Naive B cell (primary cell): Measurements from ENCODE around the gene NFIA. TPM values are rescaled to one million over a fixed set of nuclear protein-coding genes. Genes with fewer than 3 reads are reported as not detected.
A peak's percentile ranks its signal among the peaks of the same experiment; 100 is the strongest.

Experiments used
- ATAC-seq, 2 donors: fragments of 150-1000 bp; cut with Tn5 transposase; 2 replicates each; pipeline ENCODE4 v1.10.0; 2021; ENCODE audit warnings: low read depth in 2 of 2, mild to moderate bottlenecking in 2 of 2, moderate library complexity in 2 of 2
- DNase-seq: peaks from one replicate; pipeline ENCODE4 v3.0.0; 2022
- H3K27ac Mint-ChIP-seq, 6 donors: one replicate each; pipeline ENCODE4 v1.8.0; 2020 to 2022; ENCODE audit warnings: mild to moderate bottlenecking in 6 of 6, mixed read lengths in 6 of 6, moderate library complexity in 5 of 6, inconsistent platforms in 2 of 6
- H3K27me3 Mint-ChIP-seq, 3 donors: one replicate each; pipeline ENCODE4 v1.8.0; 2021 to 2022; ENCODE audit warnings: mixed read lengths in 3 of 3, mild to moderate bottlenecking in 1 of 3
- H3K36me3 Mint-ChIP-seq, 2 donors: one replicate each; pipeline ENCODE4 v1.8.0; 2020 to 2022; ENCODE audit warnings: mixed read lengths in 2 of 2, inconsistent platforms in 1 of 2, mild to moderate bottlenecking in 1 of 2
- H3K4me1 Mint-ChIP-seq, 3 donors: one replicate each; pipeline ENCODE4 v1.8.0; 2020 to 2022; ENCODE audit warnings: mixed read lengths in 3 of 3, inconsistent platforms in 1 of 3, mild to moderate bottlenecking in 1 of 3, moderate library complexity in 1 of 3
- H3K4me3 Mint-ChIP-seq, 8 donors: one replicate each; pipeline ENCODE4 v1.8.0; 2020 to 2022; ENCODE audit warnings: mild to moderate bottlenecking in 8 of 8, mixed read lengths in 8 of 8, moderate library complexity in 8 of 8, inconsistent platforms in 2 of 8
- H3K9me3 Mint-ChIP-seq, 7 donors: one replicate each; pipeline ENCODE4 v1.8.0; 2020 to 2022; ENCODE audit warnings: mixed read lengths in 7 of 7, mild to moderate bottlenecking in 5 of 7, inconsistent platforms in 2 of 7, moderate library complexity in 1 of 7
- polyA plus RNA-seq, 6 donors: library from polyadenylated mRNA; unstranded; fragments of 300-500 nt; fragmentation: Illumina TruSeq; gene quantifications; one replicate each; pipeline ENCODE4 v1.2.3, GENCODE V29; 2021; ENCODE audit warnings: low read depth in 6 of 6

The NFIA gene
- polyA plus RNA-seq, 6 donors from 2014 or later = 0.77 to 5.7 (median 1.4) TPM

GRCh38 chr1:61091455-61091854 lies 9.1 kb downstream of the NFIA start:
- Mint-ChIP-seq H3K36me3 (no peaks in the 10 kb centered on the region), H3K27me3 (peaks cover 11 to 30% (median 20%) of the 10 kb centered on the region in 3 donors), H3K4me1 (no peaks in the 10 kb centered on the region), H3K27ac (no peak overlapping the region), H3K4me3 (no peak overlapping the region), H3K9me3 (no peaks in the 10 kb centered on the region)
- no peak for ATAC-seq
- no peak for DNase-seq

- Mint-ChIP-seq H3K9me3 (no peaks in the 10 kb centered on the region), H3K27me3 (peaks cover 11 to 30% (median 14%) of the 10 kb centered on the region in 3 donors)
Observed at GRCh38 chr1:61092642-61093041, 10.3 kb downstream of the NFIA start.

GRCh38 chr1:61093525-61094137 lies 11.3 kb downstream of the NFIA start:
- Mint-ChIP-seq H3K27ac (no peak overlapping the region), H3K36me3 (no peaks in the 10 kb centered on the region), H3K4me1 (no peaks in the 10 kb centered on the region), H3K27me3 (peaks cover 8 to 26% (median 9%) of the 10 kb centered on the region in 3 donors), H3K4me3 (no peak overlapping the region), H3K9me3 (no peaks in the 10 kb centered on the region)
- ATAC-seq (no peak), DNase-seq (no peak)

More at GRCh38 chr1:61092642-61093041, 10.3 kb downstream of the NFIA start:
- Mint-ChIP-seq H3K36me3 (no peaks in the 10 kb centered on the region), H3K4me3 (no peak overlapping the region), H3K27ac (no peak overlapping the region), H3K4me1 (no peaks in the 10 kb centered on the region)
- ATAC-seq = no peak
- DNase-seq = no peak

GRCh38 chr1:61094677-61095469 lies 12.5 kb downstream of the NFIA start:
- no peak for ATAC-seq
- H3K36me3 Mint-ChIP-seq = no peaks in the 10 kb centered on the region

GRCh38 chr1:61095470-61095812 lies 13.1 kb downstream of the NFIA start:
- Mint-ChIP-seq H3K4me1 (no peaks in the 10 kb centered on the region), H3K27me3 (peaks cover 6 to 15% (median 6%) of the 10 kb centered on the region in 3 donors), H3K9me3 (no peaks in the 10 kb centered on the region), H3K36me3 (no peaks in the 10 kb centered on the region), H3K27ac (no peak overlapping the region), H3K4me3 (no peak overlapping the region)
- ATAC-seq (no peak), DNase-seq (no peak)

More at GRCh38 chr1:61094677-61095469, 12.5 kb downstream of the NFIA start:
- no peak for DNase-seq
- no peaks in the 10 kb centered on the region for H3K9me3 Mint-ChIP-seq
- peaks cover 6 to 15% (median 6%) of the 10 kb centered on the region in 3 donors for H3K27me3 Mint-ChIP-seq
- peak overlapping the region in 1 of 6 donors; percentile 13 for H3K27ac Mint-ChIP-seq
- no peaks in the 10 kb centered on the region for H3K4me1 Mint-ChIP-seq
- no peak overlapping the region for H3K4me3 Mint-ChIP-seq

- Mint-ChIP-seq H3K9me3 (no peaks in the 10 kb centered on the region), H3K36me3 (no peaks in the 10 kb centered on the region), H3K4me3 (no peak overlapping the region), H3K4me1 (no peaks in the 10 kb centered on the region), H3K27me3 (peaks cover 6 to 14% (median 6%) of the 10 kb centered on the region in 3 donors), H3K27ac (no peak overlapping the region)
- ATAC-seq (no peak), DNase-seq (no peak)
Observed at GRCh38 chr1:61097317-61097716, 15.0 kb downstream of the NFIA start.

- ATAC-seq (no peak), DNase-seq (no peak)
- H3K9me3 Mint-ChIP-seq = no peaks in the 10 kb centered on the region
- H3K4me1 Mint-ChIP-seq = no peaks in the 10 kb centered on the region
- H3K36me3 Mint-ChIP-seq = no peaks in the 10 kb centered on the region
- H3K27ac Mint-ChIP-seq = no peak overlapping the region
- H3K27me3 Mint-ChIP-seq = peaks cover 6 to 10% (median 6%) of the 10 kb centered on the region in 3 donors
- H3K4me3 Mint-ChIP-seq = no peak overlapping the region
Observed at GRCh38 chr1:61097722-61098121, 15.4 kb downstream of the NFIA start.

- Mint-ChIP-seq H3K27me3 (peaks cover 6 to 8% (median 6%) of the 10 kb centered on the region in 3 donors), H3K4me1 (no peaks in the 10 kb centered on the region), H3K27ac (no peak overlapping the region), H3K36me3 (no peaks in the 10 kb centered on the region), H3K9me3 (no peaks in the 10 kb centered on the region), H3K4me3 (no peak overlapping the region)
- ATAC-seq = no peak
- no peak for DNase-seq
Observed at GRCh38 chr1:61098333-61098732, 16.0 kb downstream of the NFIA start.

GRCh38 chr1:61098906-61099437 lies 16.6 kb downstream of the NFIA start:
- H3K4me3 Mint-ChIP-seq = no peak overlapping the region
- no peak for DNase-seq
- ATAC-seq = no peak
- H3K27me3 Mint-ChIP-seq = peaks cover 3 to 6% (median 4%) of the 10 kb centered on the region in 3 donors
- H3K27ac Mint-ChIP-seq = no peak overlapping the region
- no peaks in the 10 kb centered on the region for H3K9me3 Mint-ChIP-seq
- no peaks in the 10 kb centered on the region for H3K4me1 Mint-ChIP-seq
- no peaks in the 10 kb centered on the region for H3K36me3 Mint-ChIP-seq

- no peaks in the 10 kb centered on the region for H3K4me1 Mint-ChIP-seq
- no peaks in the 10 kb centered on the region for H3K27me3 Mint-ChIP-seq
- no peaks in the 10 kb centered on the region for H3K9me3 Mint-ChIP-seq
Observed at GRCh38 chr1:61100578-61100977, 18.2 kb downstream of the NFIA start.

GRCh38 chr1:61101536-61101935 lies 19.2 kb downstream of the NFIA start:
- Mint-ChIP-seq H3K4me1 (no peaks in the 10 kb centered on the region), H3K27ac (no peak overlapping the region)
- no peak for ATAC-seq

More at GRCh38 chr1:61100578-61100977, 18.2 kb downstream of the NFIA start:
- no peaks in the 10 kb centered on the region for H3K36me3 Mint-ChIP-seq
- no peak overlapping the region for H3K27ac Mint-ChIP-seq
- DNase-seq (no peak), ATAC-seq (no peak)
- H3K4me3 Mint-ChIP-seq = no peak overlapping the region

GRCh38 chr1:61102041-61102440 lies 19.7 kb downstream of the NFIA start:
- Mint-ChIP-seq H3K4me3 (no peak overlapping the region), H3K36me3 (no peaks in the 10 kb centered on the region)
- ATAC-seq = no peak

More at GRCh38 chr1:61101536-61101935, 19.2 kb downstream of the NFIA start:
- Mint-ChIP-seq H3K9me3 (no peaks in the 10 kb centered on the region), H3K36me3 (no peaks in the 10 kb centered on the region), H3K4me3 (no peak overlapping the region), H3K27me3 (no peaks in the 10 kb centered on the region)
- no peak for DNase-seq

GRCh38 chr1:61102621-61103020 lies 20.3 kb downstream of the NFIA start:
- H3K27me3 Mint-ChIP-seq = no peaks in the 10 kb centered on the region
- no peaks in the 10 kb centered on the region for H3K9me3 Mint-ChIP-seq
- peak overlapping the region in 1 of 6 donors; percentile 41 for H3K27ac Mint-ChIP-seq
- no peaks in the 10 kb centered on the region for H3K4me1 Mint-ChIP-seq
- H3K4me3 Mint-ChIP-seq = no peak overlapping the region
- DNase-seq = no peak
- H3K36me3 Mint-ChIP-seq = no peaks in the 10 kb centered on the region
- ATAC-seq = no peak

More at GRCh38 chr1:61102041-61102440, 19.7 kb downstream of the NFIA start:
- Mint-ChIP-seq H3K27ac (no peak overlapping the region), H3K9me3 (no peaks in the 10 kb centered on the region), H3K27me3 (no peaks in the 10 kb centered on the region), H3K4me1 (no peaks in the 10 kb centered on the region)
- no peak for DNase-seq

GRCh38 chr1:61104220-61104671 lies 21.9 kb downstream of the NFIA start:
- Mint-ChIP-seq H3K9me3 (peaks cover 0 to 9% (median 3%) of the 10 kb centered on the region in 7 donors), H3K27me3 (no peaks in the 10 kb centered on the region), H3K27ac (no peak overlapping the region), H3K4me1 (no peaks in the 10 kb centered on the region), H3K36me3 (no peaks in the 10 kb centered on the region), H3K4me3 (no peak overlapping the region)
- DNase-seq (no peak), ATAC-seq (no peak)
